GM21723 (cell line): ENCODE measurements around the gene KLF13.
A peak's percentile ranks its signal among the peaks of the same experiment; 100 is the strongest.

Source experiments
- ATAC-seq: cut with Tn5 transposase; IDR thresholded peaks from one replicate; pipeline ENCODE4 v1.9.1; 2021; ENCODE audit warnings: mild to moderate bottlenecking, moderate library complexity; ENCODE audit not compliant: unreplicated experiment

Gene KLF13

DNA sequence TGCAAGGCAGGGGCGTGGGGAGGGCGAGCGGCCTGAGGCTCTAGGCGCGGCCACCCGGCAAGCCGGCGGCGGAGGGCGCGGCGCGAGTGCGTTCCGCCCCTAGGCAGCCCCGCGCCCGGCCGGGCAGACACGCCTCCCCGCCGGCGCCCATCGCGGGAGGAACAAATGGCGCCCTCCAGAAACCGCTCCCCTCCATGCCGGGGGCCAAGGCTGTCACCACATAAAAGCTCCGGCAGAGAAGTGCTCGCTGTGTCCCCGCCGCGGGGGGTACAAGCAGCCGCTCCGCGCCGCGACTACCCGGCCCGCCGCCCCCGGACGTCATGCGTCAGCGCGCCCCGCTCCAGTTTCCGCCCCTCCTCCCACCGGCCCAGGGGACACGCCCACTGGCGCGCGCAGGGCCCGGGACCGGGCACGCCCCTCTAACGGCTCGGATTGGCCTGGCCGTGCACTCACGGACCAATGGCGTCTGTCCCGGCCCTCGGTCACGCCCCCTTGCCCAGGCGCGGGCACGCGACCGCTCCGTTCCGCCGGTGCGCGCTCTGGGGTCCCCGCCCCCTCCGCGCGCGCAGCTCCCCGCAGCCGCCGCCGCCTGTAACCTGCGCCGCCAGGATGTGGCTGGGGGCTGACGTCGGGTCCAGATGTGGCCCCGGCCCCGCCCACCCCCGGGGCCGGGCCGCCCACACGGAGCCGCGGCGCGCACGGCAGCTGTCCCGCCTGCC lies at the start of gene KLF13:
KLF13 (plus strand) TSS at position 680 of the 719 bp plus-strand sequence. CDS start 378 bp downstream, outside the sequence.
- ATAC-seq: peak; percentile 62

GRCh38 chr15:31277335-31278060 lies 49.1 kb upstream of the KLF13 start:
- ATAC-seq: no peak

DNA sequence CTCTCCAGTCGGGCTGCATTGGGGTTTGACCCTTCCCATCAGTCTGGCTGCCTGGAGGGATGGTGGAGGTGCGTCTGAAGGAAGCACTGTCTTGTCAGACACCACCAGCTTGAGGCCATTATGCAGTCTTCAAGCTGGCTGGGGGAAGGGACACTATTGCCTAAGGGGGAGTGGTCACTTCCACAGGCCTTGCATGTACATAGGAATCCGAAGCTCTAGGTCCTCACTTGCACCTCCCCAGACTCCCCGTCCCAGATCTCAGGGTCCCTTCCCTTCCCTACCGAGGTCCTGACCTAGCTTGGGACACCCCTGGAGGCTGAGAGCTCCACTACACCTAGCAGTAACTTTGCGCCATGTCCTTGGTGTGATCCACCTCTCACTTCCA lies 48.6 kb upstream of the KLF13 start:
- ATAC-seq: no peak

GRCh38 chr15:31278544-31279220 lies 48.0 kb upstream of the KLF13 start:
- no peak for ATAC-seq

DNA sequence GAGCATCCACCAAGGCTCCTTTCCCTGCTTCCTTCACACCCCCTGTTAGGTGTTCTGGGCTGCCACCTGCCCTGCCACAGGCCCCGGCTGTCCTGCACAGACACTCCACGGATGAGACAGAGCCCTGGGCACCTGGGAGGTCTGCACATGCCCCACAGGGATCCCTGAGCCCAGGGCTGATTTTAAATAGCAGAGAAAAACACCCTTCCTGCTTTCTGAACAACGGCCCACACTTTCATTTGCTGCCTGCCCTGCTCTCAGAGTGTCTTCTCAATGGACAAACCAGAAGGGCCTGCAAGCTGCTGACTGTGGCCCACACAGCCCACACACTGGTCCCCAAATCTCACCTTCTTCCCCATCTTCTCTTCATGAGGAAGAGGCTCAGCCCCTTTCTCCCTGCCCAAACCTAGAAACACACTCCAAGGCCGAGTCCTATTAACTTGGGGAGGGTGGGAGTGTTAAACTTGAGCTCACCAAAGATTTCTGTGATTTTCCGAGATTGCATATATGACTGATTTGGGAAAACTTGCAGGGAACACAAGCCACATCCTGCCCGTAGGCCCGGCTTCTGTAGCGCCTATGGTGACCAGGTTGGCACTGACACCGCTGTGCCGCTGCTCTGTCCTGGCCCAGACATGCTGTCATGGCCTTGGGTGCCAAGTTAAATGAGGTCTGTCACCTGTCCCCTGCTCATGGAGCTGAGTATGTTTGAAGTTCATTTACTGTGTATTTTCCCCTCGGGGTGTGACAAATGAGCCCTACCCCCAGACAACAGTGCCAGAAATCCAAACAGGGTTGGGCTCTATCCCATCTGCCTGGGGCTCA lies 47.2 kb upstream of the KLF13 start:
- ATAC-seq: no peak

GRCh38 chr15:31280046-31280830 lies 46.4 kb upstream of the KLF13 start:
- no peak for ATAC-seq

- no peak for ATAC-seq
Observed at GRCh38 chr15:31280831-31281216, 45.8 kb upstream of the KLF13 start.

- ATAC-seq: no peak
Observed at GRCh38 chr15:31283043-31283442, 43.6 kb upstream of the KLF13 start.

DNA sequence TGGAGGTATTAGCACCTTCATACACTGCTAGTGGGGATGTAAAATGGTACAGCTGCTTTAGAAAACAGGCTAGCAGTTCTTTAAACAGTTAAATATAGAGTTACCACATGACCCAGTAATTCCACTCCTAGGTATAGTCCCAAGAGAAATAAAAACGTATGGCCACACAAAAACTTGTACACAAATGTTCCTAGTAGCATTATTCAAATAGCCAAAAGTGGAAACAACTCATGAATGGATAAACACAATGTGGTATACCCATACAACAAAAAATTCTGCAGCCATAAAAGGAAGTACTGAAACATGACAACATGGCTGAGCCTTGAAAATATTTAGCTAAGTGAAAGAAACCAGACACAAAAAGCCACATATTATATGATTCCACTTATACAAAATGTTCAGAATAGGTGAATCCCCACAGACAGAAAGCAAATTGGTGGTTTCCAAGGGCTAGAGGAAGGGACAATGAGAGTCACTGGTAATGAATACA lies 40.8 kb upstream of the KLF13 start:
- peak; percentile 69 for ATAC-seq

GRCh38 chr15:31291048-31291578 lies 35.5 kb upstream of the KLF13 start:
- no peak for ATAC-seq

DNA sequence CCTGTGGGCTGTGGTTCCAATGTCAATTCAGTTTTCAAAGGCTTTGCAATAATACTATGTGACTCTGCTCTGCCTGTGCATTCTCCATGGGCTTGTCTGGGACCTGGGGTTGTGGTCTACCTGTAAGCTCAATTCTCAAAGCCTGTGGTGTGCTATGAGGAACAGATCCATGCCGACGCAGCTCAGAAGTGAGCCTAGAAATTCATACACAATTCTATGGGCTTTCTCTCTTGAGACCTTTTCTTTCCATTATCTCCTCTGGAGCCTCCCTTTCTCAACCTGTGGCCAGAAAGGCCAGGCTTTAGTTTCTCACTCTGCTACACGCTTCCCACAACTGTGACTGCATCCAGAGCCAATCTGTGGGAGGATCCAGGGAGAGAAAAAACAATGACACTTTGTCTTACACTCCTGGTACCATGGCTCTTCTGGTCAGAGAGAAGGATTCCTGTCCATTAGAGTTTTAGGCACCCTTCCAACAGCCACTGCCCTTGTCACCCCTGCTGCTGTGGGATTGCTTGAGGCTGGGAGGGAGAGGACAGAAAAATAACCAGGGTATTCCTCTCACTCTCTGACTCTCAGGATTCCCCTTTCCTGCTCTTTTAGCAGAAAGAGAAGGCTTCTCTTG lies 34.1 kb upstream of the KLF13 start:
- no peak for ATAC-seq

DNA sequence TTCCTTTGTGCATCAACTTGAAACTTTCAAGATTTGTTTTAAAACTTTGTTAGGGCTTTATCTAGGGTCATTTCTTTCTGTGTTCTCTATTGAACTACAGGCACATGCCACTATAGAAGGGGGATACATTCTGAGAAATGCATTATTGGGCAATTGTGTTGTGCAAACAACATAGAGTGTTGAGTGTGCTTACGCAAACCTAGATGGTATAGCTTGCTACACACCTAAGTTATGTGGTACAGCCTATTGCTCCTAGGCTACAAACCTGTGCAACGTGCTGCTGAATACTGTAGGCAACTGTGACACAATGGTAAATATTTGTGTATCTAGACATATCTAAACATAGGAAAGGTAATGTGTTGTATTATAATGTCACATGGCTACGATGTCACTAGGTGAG lies 33.0 kb upstream of the KLF13 start:
- no peak for ATAC-seq

GRCh38 chr15:31294067-31294466 lies 32.6 kb upstream of the KLF13 start:
- ATAC-seq: no peak

DNA sequence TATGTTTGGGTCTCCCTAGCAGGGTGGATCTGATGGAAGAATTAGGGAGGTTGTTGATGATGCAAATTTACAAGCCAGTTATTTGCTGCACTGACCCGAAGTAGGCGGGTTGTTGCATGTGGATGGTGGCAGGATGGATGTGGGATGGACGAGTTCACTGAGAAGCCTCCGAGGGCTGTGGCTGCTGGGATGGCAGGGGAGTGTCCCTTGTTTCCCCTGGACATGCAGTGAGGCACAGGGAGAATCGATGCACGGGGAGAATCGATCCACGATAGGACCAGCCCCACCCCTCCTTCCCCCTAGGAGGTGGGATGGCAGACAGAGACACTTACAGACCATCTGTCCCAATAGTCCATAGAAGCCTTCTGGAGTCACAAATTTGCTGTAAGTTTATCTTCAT lies 31.0 kb upstream of the KLF13 start:
- ATAC-seq: no peak

GRCh38 chr15:31296219-31296645 lies 30.4 kb upstream of the KLF13 start:
- ATAC-seq: no peak

DNA sequence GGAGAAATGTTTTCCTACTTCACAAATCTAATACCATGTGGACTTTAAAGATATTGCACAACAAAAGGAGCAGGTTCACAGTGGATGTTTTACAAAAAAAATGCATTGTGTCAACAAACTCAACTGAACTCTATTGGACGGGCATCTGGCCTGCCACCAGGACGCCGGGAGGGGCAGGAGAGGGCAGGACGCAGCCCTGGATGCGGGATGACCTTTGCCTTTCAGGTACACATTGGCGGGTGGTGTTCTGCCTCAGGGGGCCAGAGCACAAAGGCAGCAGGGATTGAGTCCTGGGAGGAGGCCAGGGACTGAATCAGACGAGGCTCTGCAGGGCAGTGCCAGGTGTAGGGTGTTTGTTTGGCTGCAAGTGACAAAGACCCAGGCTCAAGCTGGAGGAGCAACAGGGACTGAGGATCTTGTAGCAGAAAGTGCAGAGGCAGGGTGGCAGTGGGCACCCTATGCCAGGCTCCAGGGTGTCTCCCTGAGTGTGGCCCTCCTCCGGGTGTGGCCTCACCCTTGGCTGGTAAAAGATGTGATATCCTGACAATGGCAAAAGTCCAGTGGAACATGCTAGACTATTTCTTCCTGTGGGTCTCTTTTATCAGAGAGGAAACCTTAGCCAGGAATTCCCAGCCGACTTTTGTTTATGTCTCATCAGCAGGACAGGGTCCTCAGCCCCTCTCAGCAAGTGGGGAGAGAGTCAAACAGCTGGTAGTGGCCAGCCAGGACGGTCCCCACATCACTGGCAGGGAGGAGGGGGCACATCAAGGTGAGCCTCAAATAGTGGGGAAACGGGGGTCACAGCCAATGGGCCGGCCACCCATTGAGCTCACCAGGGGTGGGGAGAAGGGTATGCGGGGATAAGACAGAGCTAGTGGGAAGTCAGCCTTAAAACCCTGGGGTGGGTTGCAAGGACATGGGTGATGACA lies 29.7 kb upstream of the KLF13 start:
- no peak for ATAC-seq

DNA sequence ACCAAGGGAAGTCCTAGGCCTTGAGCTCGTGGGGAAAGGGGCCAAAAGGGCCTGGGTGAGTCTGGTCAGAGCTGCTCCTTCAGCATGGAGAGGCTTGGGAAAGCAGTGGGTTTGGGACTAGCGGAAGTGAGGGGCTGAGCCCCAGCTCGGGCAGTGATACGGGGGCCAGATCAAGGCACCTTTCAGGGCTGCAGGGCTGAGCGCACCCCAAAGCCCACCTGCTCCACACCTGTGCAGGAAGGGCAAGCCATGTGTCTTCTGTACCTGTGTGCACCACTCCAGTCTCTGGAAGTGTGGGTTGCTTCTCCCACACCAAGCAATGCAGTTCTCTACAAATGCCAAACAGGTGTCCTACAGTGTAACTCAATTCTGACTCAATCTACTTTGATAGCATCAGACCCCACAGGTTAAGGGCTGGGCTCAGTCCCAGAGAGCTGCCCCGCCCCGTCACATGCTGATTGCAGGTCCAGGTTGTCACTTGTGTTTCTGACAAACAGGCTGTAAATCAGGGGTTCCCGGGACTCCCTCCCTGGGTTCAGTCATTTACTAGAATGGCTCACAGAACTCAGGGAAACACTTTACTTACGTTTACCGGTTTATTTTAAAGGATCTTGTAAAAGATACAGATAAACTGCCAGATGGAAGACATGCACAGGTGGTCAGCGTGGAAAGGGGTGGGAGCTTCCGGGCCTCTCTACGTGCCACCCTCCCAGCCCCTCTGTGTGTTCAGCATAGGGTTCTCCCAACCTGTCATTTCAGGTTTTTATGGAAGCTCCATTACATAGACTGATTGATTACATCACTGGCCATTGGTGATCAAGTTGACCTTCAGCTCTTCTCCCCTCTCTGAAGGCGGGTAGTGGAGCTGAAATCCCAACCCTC lies 28.8 kb upstream of the KLF13 start:
- ATAC-seq: no peak
